ENCODE data around the gene IGSF3.
"Not testable (repeated sequence)": the region's sequence is repeated elsewhere in the genome, so short reads cannot be mapped to it uniquely, and the experiment has no call there.

- TF ChIP-seq CTCF (IDR thresholded peaks at IDR 0.05; ENCODE audit: borderline replicate concordance, extremely low read depth, low read length, poor library complexity, severe bottlenecking); EZH2 (IDR thresholded peaks at IDR 0.05; ENCODE audit: borderline replicate concordance, low read depth, low read length, severe bottlenecking): not testable (repeated sequence)
These were observed 45.8 kb downstream of the IGSF3 start for GRCh38 chr1:116621756-116622155.
